A673 (cell line): Measurements from ENCODE around the gene NDUFB4.

ENCODE experiments used
- EZH2 ChIP-seq: fragments of 200-600 bp; sonication (generic); IDR thresholded peaks from 2 replicates; pipeline ENCODE4 v1.6.1; 2017; ENCODE audit warnings: borderline replicate concordance, low read depth, mild to moderate bottlenecking, mixed read lengths, antibody characterized with exemption, low read length; ENCODE audit not compliant: poor library complexity, severe bottlenecking
- TF ChIP-seq, protein P1 (sequence below): fragments of 300-800, 200-600 bp; sonication (generic); conservative IDR thresholded peaks from 2 replicates; pipeline ENCODE4 v1.5.1; 2017; ENCODE audit warnings: low read depth, mild to moderate bottlenecking, antibody characterized with exemption, low read length, moderate library complexity, mixed read lengths

DNA sequence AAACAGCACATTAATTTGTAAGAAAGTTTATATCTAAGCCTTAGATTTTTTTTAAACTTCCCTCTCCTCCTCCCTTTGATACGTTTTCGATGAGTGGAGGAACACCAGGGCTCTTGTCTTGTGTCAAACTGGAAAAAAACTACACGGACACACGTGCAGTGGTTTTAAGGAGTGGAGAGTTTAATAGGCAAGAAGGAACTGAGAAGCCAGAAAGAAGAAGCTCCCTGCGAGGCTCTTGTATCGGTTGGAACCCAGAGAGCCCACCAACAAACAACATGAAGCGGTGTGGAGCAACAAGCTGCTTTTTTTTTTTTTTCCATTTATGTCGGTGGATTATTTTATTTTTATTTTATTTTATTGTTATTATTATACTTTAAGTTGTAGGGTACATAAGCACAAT, 18.6 kb downstream of the NDUFB4 start:
- TF ChIP-seq, protein P1, sequence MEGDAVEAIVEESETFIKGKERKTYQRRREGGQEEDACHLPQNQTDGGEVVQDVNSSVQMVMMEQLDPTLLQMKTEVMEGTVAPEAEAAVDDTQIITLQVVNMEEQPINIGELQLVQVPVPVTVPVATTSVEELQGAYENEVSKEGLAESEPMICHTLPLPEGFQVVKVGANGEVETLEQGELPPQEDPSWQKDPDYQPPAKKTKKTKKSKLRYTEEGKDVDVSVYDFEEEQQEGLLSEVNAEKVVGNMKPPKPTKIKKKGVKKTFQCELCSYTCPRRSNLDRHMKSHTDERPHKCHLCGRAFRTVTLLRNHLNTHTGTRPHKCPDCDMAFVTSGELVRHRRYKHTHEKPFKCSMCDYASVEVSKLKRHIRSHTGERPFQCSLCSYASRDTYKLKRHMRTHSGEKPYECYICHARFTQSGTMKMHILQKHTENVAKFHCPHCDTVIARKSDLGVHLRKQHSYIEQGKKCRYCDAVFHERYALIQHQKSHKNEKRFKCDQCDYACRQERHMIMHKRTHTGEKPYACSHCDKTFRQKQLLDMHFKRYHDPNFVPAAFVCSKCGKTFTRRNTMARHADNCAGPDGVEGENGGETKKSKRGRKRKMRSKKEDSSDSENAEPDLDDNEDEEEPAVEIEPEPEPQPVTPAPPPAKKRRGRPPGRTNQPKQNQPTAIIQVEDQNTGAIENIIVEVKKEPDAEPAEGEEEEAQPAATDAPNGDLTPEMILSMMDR: no peak
- TF ChIP-seq EZH2: no peak
